Testis (tissue), 2 donors: ENCODE data around the gene C1QTNF3.

Experiments
- CTCF ChIP-seq, 3 experiments: fragments of 450-650 bp in 2 of 3; fragments of 200-600 bp in 1 of 3; sonication (generic) in 1 of 3; IDR thresholded peaks; one replicate each; pipeline ENCODE4 v1.5.1; 2016 to 2019; ENCODE audit warnings: antibody characterized with exemption in 3 of 3, mild to moderate bottlenecking in 2 of 3, moderate library complexity in 1 of 3
- POLR2A ChIP-seq: fragments of 450-650 bp; IDR thresholded peaks from one replicate; pipeline ENCODE4 v1.6.1; 2017; ENCODE audit warnings: antibody characterized with exemption, mild to moderate bottlenecking, moderate library complexity

- TF ChIP-seq CTCF (IDR thresholded peaks at IDR 0.05) (no peak), POLR2A (no peak)
Observed at GRCh38 chr5:34057118-34057517, 14.1 kb upstream of the C1QTNF3 start.
